HL-60 (cell line): Measurements from ENCODE around the gene INTS4.
"Not testable (repeated sequence)": the region's sequence is repeated elsewhere in the genome, so short reads cannot be mapped to it uniquely, and the experiment has no call there.

ENCODE experiments used
- GABPA ChIP-seq: IDR thresholded peaks from 2 replicates; pipeline ENCODE4 v1.6.1; 2012; ENCODE audit warnings: low read depth
- SPI1 ChIP-seq: IDR thresholded peaks from 2 replicates; pipeline ENCODE4 v1.6.1; 2012; ENCODE audit warnings: low read depth, mild to moderate bottlenecking, borderline replicate concordance
- TF ChIP-seq, protein P1 (sequence below): IDR thresholded peaks from one replicate; pipeline ENCODE4 v1.5.1; 2011; ENCODE audit warnings: low read length, control low read depth, inconsistent platforms; ENCODE audit not compliant: insufficient read depth
- TF ChIP-seq, protein P2 (sequence below): IDR thresholded peaks from 2 replicates; pipeline ENCODE4 v1.6.1; 2012; ENCODE audit warnings: low read depth; ENCODE audit not compliant: insufficient replicate concordance

DNA sequence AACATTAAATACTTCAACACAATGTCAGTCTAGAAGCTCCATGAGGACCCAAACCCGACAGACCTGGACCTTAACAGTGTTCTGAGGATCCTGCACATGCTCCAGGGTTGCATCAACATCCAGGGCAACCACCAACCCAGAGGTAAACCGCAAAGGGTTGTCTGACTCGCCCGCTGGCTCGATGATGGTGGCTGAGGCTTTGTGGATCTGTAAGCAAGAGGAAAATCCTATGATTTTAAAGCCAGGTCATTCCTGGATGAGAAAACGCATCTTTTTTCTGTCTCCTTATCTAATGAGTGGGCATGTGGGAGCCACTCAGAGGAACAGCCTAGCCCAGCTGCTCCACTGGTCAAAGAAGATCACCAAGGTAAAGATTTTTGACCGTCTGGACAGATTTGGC, 103.2 kb downstream of the INTS4 start:
- TF ChIP-seq, protein P1, sequence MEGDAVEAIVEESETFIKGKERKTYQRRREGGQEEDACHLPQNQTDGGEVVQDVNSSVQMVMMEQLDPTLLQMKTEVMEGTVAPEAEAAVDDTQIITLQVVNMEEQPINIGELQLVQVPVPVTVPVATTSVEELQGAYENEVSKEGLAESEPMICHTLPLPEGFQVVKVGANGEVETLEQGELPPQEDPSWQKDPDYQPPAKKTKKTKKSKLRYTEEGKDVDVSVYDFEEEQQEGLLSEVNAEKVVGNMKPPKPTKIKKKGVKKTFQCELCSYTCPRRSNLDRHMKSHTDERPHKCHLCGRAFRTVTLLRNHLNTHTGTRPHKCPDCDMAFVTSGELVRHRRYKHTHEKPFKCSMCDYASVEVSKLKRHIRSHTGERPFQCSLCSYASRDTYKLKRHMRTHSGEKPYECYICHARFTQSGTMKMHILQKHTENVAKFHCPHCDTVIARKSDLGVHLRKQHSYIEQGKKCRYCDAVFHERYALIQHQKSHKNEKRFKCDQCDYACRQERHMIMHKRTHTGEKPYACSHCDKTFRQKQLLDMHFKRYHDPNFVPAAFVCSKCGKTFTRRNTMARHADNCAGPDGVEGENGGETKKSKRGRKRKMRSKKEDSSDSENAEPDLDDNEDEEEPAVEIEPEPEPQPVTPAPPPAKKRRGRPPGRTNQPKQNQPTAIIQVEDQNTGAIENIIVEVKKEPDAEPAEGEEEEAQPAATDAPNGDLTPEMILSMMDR: not testable (repeated sequence)
- TF ChIP-seq, protein P2, sequence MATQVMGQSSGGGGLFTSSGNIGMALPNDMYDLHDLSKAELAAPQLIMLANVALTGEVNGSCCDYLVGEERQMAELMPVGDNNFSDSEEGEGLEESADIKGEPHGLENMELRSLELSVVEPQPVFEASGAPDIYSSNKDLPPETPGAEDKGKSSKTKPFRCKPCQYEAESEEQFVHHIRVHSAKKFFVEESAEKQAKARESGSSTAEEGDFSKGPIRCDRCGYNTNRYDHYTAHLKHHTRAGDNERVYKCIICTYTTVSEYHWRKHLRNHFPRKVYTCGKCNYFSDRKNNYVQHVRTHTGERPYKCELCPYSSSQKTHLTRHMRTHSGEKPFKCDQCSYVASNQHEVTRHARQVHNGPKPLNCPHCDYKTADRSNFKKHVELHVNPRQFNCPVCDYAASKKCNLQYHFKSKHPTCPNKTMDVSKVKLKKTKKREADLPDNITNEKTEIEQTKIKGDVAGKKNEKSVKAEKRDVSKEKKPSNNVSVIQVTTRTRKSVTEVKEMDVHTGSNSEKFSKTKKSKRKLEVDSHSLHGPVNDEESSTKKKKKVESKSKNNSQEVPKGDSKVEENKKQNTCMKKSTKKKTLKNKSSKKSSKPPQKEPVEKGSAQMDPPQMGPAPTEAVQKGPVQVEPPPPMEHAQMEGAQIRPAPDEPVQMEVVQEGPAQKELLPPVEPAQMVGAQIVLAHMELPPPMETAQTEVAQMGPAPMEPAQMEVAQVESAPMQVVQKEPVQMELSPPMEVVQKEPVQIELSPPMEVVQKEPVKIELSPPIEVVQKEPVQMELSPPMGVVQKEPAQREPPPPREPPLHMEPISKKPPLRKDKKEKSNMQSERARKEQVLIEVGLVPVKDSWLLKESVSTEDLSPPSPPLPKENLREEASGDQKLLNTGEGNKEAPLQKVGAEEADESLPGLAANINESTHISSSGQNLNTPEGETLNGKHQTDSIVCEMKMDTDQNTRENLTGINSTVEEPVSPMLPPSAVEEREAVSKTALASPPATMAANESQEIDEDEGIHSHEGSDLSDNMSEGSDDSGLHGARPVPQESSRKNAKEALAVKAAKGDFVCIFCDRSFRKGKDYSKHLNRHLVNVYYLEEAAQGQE: not testable (repeated sequence)
- not testable (repeated sequence) for TF ChIP-seq SPI1, GABPA
